Activated T-cell treated with anti-CD3 and anti-CD28 coated beads, Interleukin-2, amount 50 U/mL, for 24 hours (primary cell): Measurements from ENCODE around the gene TAF1C.
A peak's percentile ranks its signal among the peaks of the same experiment; 100 is the strongest.

Source experiments
- DNase-seq: peaks from one replicate; pipeline ENCODE4 v3.0.0-alpha.2; 2020
- H3K27ac Mint-ChIP-seq: 2 replicates; pipeline ENCODE4 v1.8.0; 2020; ENCODE audit warnings: mild to moderate bottlenecking, mixed read lengths
- H3K27me3 Mint-ChIP-seq: 2 replicates; pipeline ENCODE4 v1.8.0; 2020; ENCODE audit warnings: mixed read lengths
- H3K36me3 Mint-ChIP-seq: 2 replicates; pipeline ENCODE4 v1.8.0; 2020; ENCODE audit warnings: low read depth, mixed read lengths
- H3K4me1 Mint-ChIP-seq: 2 replicates; pipeline ENCODE4 v1.8.0; 2020; ENCODE audit warnings: low read depth, mixed read lengths
- H3K4me3 Mint-ChIP-seq: 2 replicates; pipeline ENCODE4 v1.8.0; 2020; ENCODE audit warnings: mild to moderate bottlenecking, moderate library complexity, mixed read lengths
- H3K9me3 Mint-ChIP-seq: 2 replicates; pipeline ENCODE4 v1.8.0; 2020; ENCODE audit warnings: mixed read lengths

Gene TAF1C

GRCh38 chr16:84198401-84198800 lies 11.5 kb upstream of the TAF1C start:
- no peaks in the 10 kb centered on the region for H3K27me3 Mint-ChIP-seq
- no peak overlapping the region for H3K27ac Mint-ChIP-seq
- H3K4me3 Mint-ChIP-seq = no peak overlapping the region
- peaks cover 14% of the 10 kb centered on the region for H3K4me1 Mint-ChIP-seq
- H3K36me3 Mint-ChIP-seq = no peaks in the 10 kb centered on the region
- no peaks in the 10 kb centered on the region for H3K9me3 Mint-ChIP-seq
- DNase-seq = no peak

GRCh38 chr16:84197466-84198128 lies 10.7 kb upstream of the TAF1C start:
- H3K36me3 Mint-ChIP-seq = no peaks in the 10 kb centered on the region
- H3K27me3 Mint-ChIP-seq = no peaks in the 10 kb centered on the region
- DNase-seq = no peak
- H3K4me1 Mint-ChIP-seq = peaks cover 18% of the 10 kb centered on the region
- no peak overlapping the region for H3K27ac Mint-ChIP-seq
- H3K9me3 Mint-ChIP-seq = no peaks in the 10 kb centered on the region
- no peak overlapping the region for H3K4me3 Mint-ChIP-seq

DNA sequence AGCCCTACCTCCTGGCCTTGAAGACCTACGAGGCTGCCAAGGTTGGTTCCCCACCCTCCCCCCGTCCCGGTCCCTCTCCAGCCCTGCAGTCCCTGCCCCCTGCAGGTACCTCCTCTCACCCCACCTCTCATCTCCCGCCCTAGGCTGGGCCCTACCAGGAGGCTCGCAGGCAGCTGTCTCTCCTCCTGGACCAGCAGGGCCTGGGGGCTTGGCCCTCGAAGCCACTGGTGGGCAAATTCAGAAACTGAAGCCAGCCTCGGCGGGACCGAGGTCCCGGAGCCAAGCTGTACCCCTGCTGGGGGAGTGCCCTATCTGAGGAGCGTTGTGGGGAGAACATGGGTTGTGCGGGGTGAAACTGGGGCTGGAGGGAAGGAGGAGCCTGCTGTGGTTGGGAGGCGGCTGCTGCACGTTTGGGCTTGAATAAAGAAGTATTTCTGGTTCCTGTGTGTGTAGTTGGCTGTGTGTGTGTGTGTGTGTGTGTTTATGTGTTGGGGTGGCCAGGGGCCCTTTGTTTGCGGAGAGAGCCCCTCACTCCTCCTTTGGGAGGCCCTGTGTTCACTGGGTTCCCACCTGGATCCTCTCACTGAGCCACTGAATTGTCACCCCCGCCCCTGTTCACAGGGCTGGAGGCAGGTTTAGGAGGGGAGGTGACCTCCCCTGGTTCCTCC lies 10.0 kb upstream of the TAF1C start:
- no peak overlapping the region for H3K27ac Mint-ChIP-seq
- H3K27me3 Mint-ChIP-seq = no peaks in the 10 kb centered on the region
- no peaks in the 10 kb centered on the region for H3K9me3 Mint-ChIP-seq
- H3K4me3 Mint-ChIP-seq = no peak overlapping the region
- H3K36me3 Mint-ChIP-seq = no peaks in the 10 kb centered on the region
- no peak for DNase-seq
- peaks cover 18% of the 10 kb centered on the region for H3K4me1 Mint-ChIP-seq

- H3K4me3 Mint-ChIP-seq = no peak overlapping the region
- no peak overlapping the region for H3K27ac Mint-ChIP-seq
- no peak for DNase-seq
- no peaks in the 10 kb centered on the region for H3K27me3 Mint-ChIP-seq
- H3K9me3 Mint-ChIP-seq = no peaks in the 10 kb centered on the region
- no peaks in the 10 kb centered on the region for H3K36me3 Mint-ChIP-seq
- peaks cover 18% of the 10 kb centered on the region for H3K4me1 Mint-ChIP-seq
These were observed 9.2 kb upstream of the TAF1C start for GRCh38 chr16:84196101-84196500.

- H3K4me1 Mint-ChIP-seq = peaks cover 18% of the 10 kb centered on the region
- no peaks in the 10 kb centered on the region for H3K9me3 Mint-ChIP-seq
- no peak for DNase-seq
- no peak overlapping the region for H3K27ac Mint-ChIP-seq
- no peak overlapping the region for H3K4me3 Mint-ChIP-seq
- no peaks in the 10 kb centered on the region for H3K36me3 Mint-ChIP-seq
- no peaks in the 10 kb centered on the region for H3K27me3 Mint-ChIP-seq
These were observed 8.6 kb upstream of the TAF1C start for GRCh38 chr16:84195201-84196093.

GRCh38 chr16:84194470-84195200 lies 7.8 kb upstream of the TAF1C start:
- H3K27me3 Mint-ChIP-seq = no peaks in the 10 kb centered on the region
- H3K27ac Mint-ChIP-seq = peak overlapping the region; percentile 79
- peaks cover 18% of the 10 kb centered on the region for H3K4me1 Mint-ChIP-seq
- DNase-seq = peak; percentile 57
- no peaks in the 10 kb centered on the region for H3K9me3 Mint-ChIP-seq
- peak overlapping the region; percentile 54 for H3K4me3 Mint-ChIP-seq
- H3K36me3 Mint-ChIP-seq = no peaks in the 10 kb centered on the region

DNA sequence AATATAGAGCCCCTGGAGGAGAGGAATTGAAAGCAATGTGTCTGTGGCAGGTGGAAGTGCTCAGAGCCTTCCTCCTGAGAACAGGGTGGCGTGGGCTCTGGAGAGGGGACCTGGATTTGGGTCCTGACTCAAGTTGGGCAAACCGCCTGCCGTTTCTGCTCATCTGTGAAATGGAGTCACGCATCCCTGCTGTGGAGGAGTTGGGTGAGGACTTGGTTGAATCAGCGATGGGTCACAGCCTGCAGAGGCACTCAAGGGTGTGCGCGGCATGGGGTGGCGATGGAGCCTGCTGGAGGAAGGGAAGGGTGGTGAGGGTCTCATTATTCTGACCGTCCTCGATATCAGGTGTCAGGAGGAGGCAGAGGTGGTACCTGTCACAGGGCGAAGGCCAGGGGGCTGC lies 7.2 kb upstream of the TAF1C start:
- H3K27ac Mint-ChIP-seq = peak overlapping the region; percentile 79

GRCh38 chr16:84193480-84193879 lies 6.6 kb upstream of the TAF1C start:
- H3K36me3 Mint-ChIP-seq = no peaks in the 10 kb centered on the region
- no peak for DNase-seq
- H3K9me3 Mint-ChIP-seq = no peaks in the 10 kb centered on the region
- H3K27me3 Mint-ChIP-seq = no peaks in the 10 kb centered on the region
- peaks cover 18% of the 10 kb centered on the region for H3K4me1 Mint-ChIP-seq
- no peak overlapping the region for H3K4me3 Mint-ChIP-seq
- peak overlapping the region; percentile 79 for H3K27ac Mint-ChIP-seq

More for the DNA sequence above, 7.2 kb upstream of the TAF1C start:
- H3K9me3 Mint-ChIP-seq = no peaks in the 10 kb centered on the region
- H3K4me3 Mint-ChIP-seq = peak overlapping the region; percentile 54
- H3K27me3 Mint-ChIP-seq = no peaks in the 10 kb centered on the region
- no peaks in the 10 kb centered on the region for H3K36me3 Mint-ChIP-seq
- H3K4me1 Mint-ChIP-seq = peaks cover 18% of the 10 kb centered on the region
- no peak for DNase-seq

DNA sequence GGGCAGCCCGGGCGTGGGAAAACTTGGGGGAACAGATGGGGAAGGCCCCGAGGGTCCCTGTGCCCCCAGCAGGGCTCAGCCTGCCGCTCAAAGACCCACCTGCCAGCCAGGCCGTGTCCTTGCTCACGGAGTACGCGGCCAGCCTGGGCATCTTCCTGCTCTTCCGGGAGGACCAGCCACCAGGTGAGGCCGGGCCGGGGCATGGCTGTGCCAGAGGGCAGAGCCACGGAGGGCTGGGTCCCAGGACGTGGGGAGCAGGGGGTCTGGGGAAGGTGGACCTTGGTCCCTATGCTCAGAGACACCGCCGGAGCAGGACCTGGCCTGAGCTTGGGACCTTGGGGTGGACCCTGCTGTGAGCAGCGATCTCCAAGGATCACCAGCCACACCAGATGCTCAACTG lies 4.6 kb upstream of the TAF1C start:
- H3K4me3 Mint-ChIP-seq = no peak overlapping the region
- no peak for DNase-seq
- H3K27ac Mint-ChIP-seq = no peak overlapping the region
- no peaks in the 10 kb centered on the region for H3K9me3 Mint-ChIP-seq
- H3K27me3 Mint-ChIP-seq = no peaks in the 10 kb centered on the region
- peaks cover 4% of the 10 kb centered on the region for H3K36me3 Mint-ChIP-seq
- H3K4me1 Mint-ChIP-seq = peaks cover 21% of the 10 kb centered on the region

DNA sequence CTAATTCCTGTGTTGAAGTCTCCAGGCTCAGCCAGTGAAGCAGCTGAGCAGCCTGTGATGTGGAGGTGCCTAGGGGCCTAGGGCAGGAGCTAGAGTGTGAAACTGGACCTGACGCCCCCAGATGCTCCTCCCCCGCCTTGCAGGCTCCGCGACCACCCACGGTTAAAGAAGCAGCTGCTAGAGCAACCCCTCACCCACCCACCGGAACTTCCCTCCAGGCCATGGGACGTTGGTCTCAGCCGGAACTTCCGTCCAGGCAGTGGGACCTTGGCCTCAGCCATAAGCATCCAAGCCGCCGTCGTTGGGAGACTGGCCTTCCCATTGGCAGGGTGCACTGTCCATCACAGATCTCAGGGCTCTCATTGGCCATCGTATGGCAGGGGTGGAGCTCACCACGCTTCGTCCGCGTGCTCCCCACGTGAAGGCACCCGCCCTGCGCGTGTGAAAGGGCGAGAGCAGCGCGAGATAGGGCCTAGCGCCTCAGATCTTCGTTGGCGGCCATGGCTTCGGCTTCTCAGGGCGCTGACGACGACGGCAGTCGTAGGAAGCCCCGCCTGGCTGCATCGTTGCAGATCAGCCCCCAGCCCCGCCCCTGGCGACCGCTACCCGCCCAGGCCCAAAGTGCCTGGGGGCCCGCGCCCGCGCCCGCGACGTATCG lies 4.0 kb upstream of the TAF1C start, which contains the start of gene ADAD2:
Gene ADAD2 (plus strand): TSS at position 427 of the 658 bp plus-strand sequence. CDS start 74 bp downstream, at position 501.
- Mint-ChIP-seq H3K27me3 (no peaks in the 10 kb centered on the region), H3K27ac (no peak within 1 kb of the TSS), H3K4me3 (no peak within 1 kb of the TSS), H3K4me1 (peaks cover 22% of the 10 kb centered on the region), H3K9me3 (no peaks in the 10 kb centered on the region), H3K36me3 (peaks cover 10% of the 10 kb centered on the region)
- DNase-seq = no peak

GRCh38 chr16:84184775-84185174 lies 2.1 kb downstream of the TAF1C start:
- H3K9me3 Mint-ChIP-seq = no peaks in the 10 kb centered on the region
- H3K4me1 Mint-ChIP-seq = peaks cover 22% of the 10 kb centered on the region
- H3K36me3 Mint-ChIP-seq = peaks cover 67% of the 10 kb centered on the region
- peak overlapping the region; percentile 96 for H3K4me3 Mint-ChIP-seq
- no peak for DNase-seq
- no peaks in the 10 kb centered on the region for H3K27me3 Mint-ChIP-seq
- peak overlapping the region; percentile 48 for H3K27ac Mint-ChIP-seq

- Mint-ChIP-seq H3K9me3 (no peaks in the 10 kb centered on the region), H3K4me3 (no peak overlapping the region), H3K36me3 (peaks cover 73% of the 10 kb centered on the region), H3K27ac (peak overlapping the region; percentile 48), H3K27me3 (no peaks in the 10 kb centered on the region), H3K4me1 (peaks cover 22% of the 10 kb centered on the region)
- no peak for DNase-seq
These were observed 2.8 kb downstream of the TAF1C start for GRCh38 chr16:84183911-84184591.

DNA sequence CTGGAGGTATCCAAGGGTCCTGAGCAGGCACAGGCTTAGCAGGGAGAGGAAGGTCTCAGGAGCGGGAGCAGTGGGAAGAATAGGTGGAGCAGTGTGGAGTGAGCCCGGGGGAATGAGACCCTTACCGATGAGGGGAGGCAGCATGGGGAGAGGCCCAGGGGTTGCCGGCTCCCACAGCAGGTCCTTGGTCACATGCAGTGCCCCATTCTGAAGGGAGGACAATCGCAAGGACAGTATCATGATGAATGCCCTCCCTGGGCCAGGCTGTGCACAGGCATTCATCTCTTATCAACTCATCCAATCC lies 3.3 kb downstream of the TAF1C start:
- H3K27me3 Mint-ChIP-seq = no peaks in the 10 kb centered on the region
- no peak overlapping the region for H3K4me3 Mint-ChIP-seq
- H3K4me1 Mint-ChIP-seq = peaks cover 24% of the 10 kb centered on the region
- DNase-seq = no peak
- peaks cover 78% of the 10 kb centered on the region for H3K36me3 Mint-ChIP-seq
- H3K27ac Mint-ChIP-seq = no peak overlapping the region
- H3K9me3 Mint-ChIP-seq = no peaks in the 10 kb centered on the region
